Measurements from ENCODE around the gene OSBPL7.

OSBPL7 gene

DNA sequence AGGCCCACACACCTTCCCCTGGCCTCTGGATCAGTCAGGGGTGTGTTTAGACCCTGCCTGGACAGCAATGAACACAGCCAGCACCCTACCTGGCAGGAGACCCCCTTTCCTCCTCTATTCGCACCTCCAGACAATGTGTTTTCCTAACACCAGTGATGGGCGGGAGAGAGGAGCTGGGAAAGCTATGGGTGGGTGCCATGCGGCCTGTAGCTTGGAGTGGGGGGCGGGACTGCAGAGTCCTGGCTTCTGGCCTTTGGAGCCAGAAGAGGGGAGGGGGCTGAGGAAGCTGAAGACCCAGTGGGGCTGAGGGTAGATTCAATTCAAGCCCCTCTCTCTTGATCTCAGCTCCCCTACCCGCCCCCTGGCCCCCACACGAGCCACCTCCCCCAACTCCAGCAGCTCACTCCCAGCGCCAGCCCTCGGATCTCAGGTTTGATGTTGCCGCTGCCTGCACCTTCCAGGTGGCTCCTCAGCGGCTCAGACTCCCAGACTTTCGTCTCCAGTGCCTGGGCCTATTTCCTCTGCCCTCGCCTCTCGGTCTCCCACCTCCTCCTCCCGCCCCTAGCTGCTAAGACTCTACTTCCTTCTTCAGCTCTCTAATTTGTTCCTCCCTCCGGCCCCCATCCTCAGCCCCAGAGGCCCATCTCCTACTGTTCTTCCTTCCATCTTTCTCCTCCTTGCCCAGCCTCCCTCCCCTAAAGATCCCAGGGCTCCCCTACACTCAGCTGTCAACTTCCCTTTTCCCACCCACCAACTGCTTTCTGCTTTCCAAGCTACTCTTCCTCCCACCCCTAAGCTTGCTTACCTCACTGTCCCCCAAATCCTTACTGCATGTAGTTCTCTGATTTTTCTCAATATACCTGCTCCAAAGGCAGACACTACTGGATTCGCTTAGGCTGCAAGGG lies 36.2 kb upstream of the OSBPL7 start:
- Histone ChIP-seq H3K4me2 (ENCODE audit: low read length) (no peak overlapping the region), H3K9me3 (ENCODE audit: control insufficient read depth, insufficient read depth, low read length) (no peaks in the 10 kb centered on the region), H3K9me2 (replicated peaks; ENCODE audit: control insufficient read depth, low read length) (no peaks in the 10 kb centered on the region), H3K36me3 (ENCODE audit: control insufficient read depth, low read length) (no peaks in the 10 kb centered on the region), H3K4me3 (ENCODE audit: low read length) (no peak overlapping the region), H3K79me2 (ENCODE audit: control insufficient read depth, low read length) (no peaks in the 10 kb centered on the region), H4K20me1 (ENCODE audit: control insufficient read depth, insufficient read depth, low read depth, low read length) (no peaks in the 10 kb centered on the region), H3K4me1 (ENCODE audit: control insufficient read depth, low read length) (no peaks in the 10 kb centered on the region), H3F3A (ENCODE audit: control insufficient read depth, insufficient read depth) (no peaks in the 10 kb centered on the region), H3K27me3 (ENCODE audit: control insufficient read depth, low read length) (peaks cover 49% of the 10 kb centered on the region), H3K27ac (ENCODE audit: low read depth, low read length) (no peak overlapping the region)
- no peak for TF ChIP-seq EZH2phosphoT487 (IDR thresholded peaks at IDR 0.05; ENCODE audit: borderline replicate concordance, low read length)
- TF ChIP-seq, protein P1, sequence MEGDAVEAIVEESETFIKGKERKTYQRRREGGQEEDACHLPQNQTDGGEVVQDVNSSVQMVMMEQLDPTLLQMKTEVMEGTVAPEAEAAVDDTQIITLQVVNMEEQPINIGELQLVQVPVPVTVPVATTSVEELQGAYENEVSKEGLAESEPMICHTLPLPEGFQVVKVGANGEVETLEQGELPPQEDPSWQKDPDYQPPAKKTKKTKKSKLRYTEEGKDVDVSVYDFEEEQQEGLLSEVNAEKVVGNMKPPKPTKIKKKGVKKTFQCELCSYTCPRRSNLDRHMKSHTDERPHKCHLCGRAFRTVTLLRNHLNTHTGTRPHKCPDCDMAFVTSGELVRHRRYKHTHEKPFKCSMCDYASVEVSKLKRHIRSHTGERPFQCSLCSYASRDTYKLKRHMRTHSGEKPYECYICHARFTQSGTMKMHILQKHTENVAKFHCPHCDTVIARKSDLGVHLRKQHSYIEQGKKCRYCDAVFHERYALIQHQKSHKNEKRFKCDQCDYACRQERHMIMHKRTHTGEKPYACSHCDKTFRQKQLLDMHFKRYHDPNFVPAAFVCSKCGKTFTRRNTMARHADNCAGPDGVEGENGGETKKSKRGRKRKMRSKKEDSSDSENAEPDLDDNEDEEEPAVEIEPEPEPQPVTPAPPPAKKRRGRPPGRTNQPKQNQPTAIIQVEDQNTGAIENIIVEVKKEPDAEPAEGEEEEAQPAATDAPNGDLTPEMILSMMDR (IDR thresholded peaks at IDR 0.05; ENCODE audit: low read depth, low read length, poor library complexity, severe bottlenecking): no peak

DNA sequence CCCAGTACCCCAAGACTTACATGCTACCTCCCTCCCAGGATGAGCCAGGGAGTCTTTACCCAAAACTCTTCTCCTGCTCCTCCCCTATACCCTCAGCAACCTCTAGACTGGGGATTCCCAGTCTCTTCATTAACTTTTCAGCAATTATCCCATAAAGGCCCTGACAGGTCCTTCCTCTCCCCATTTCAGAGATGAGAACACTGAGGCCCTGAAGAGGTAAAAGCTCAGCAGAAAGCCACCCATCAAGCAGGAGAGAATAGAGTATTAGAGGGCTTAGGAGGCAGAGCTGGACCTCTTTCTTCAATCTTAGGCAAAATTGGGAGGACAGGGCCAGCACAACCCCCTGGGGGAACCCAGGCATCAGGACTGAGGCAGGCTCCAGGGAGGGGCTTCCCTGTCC lies 35.2 kb upstream of the OSBPL7 start:
- no peaks in the 10 kb centered on the region for H3K36me3 ChIP-seq (ENCODE audit: control insufficient read depth, low read length)

GRCh38 chr17:47855737-47856136 lies 34.1 kb upstream of the OSBPL7 start:
- Histone ChIP-seq H3K9me3 (ENCODE audit: control insufficient read depth, insufficient read depth, low read length) (no peaks in the 10 kb centered on the region), H3F3A (ENCODE audit: control insufficient read depth, insufficient read depth) (no peaks in the 10 kb centered on the region), H3K9me2 (replicated peaks; ENCODE audit: control insufficient read depth, low read length) (no peaks in the 10 kb centered on the region), H3K27me3 (ENCODE audit: control insufficient read depth, low read length) (peaks cover 70% of the 10 kb centered on the region), H3K79me2 (ENCODE audit: control insufficient read depth, low read length) (no peaks in the 10 kb centered on the region), H4K20me1 (ENCODE audit: control insufficient read depth, insufficient read depth, low read depth, low read length) (no peaks in the 10 kb centered on the region), H3K4me3 (ENCODE audit: low read length) (no peak overlapping the region), H3K27ac (ENCODE audit: low read depth, low read length) (no peak overlapping the region), H3K4me1 (ENCODE audit: control insufficient read depth, low read length) (no peaks in the 10 kb centered on the region), H3K4me2 (ENCODE audit: low read length) (no peak overlapping the region), H3K36me3 (ENCODE audit: control insufficient read depth, low read length) (no peaks in the 10 kb centered on the region)
- TF ChIP-seq EZH2phosphoT487 (IDR thresholded peaks at IDR 0.05; ENCODE audit: borderline replicate concordance, low read length): no peak
- TF ChIP-seq, protein P1 (IDR thresholded peaks at IDR 0.05; ENCODE audit: low read depth, low read length, poor library complexity, severe bottlenecking): no peak

More for the DNA sequence above, 35.2 kb upstream of the OSBPL7 start:
- Histone ChIP-seq H3K27ac (ENCODE audit: low read depth, low read length) (no peak overlapping the region), H4K20me1 (ENCODE audit: control insufficient read depth, insufficient read depth, low read depth, low read length) (no peaks in the 10 kb centered on the region), H3K4me2 (ENCODE audit: low read length) (no peak overlapping the region), H3K4me1 (ENCODE audit: control insufficient read depth, low read length) (no peaks in the 10 kb centered on the region), H3K9me2 (replicated peaks; ENCODE audit: control insufficient read depth, low read length) (no peaks in the 10 kb centered on the region), H3F3A (ENCODE audit: control insufficient read depth, insufficient read depth) (no peaks in the 10 kb centered on the region), H3K9me3 (ENCODE audit: control insufficient read depth, insufficient read depth, low read length) (no peaks in the 10 kb centered on the region), H3K27me3 (ENCODE audit: control insufficient read depth, low read length) (peaks cover 59% of the 10 kb centered on the region), H3K79me2 (ENCODE audit: control insufficient read depth, low read length) (no peaks in the 10 kb centered on the region), H3K4me3 (ENCODE audit: low read length) (no peak overlapping the region)
- TF ChIP-seq, protein P1 (IDR thresholded peaks at IDR 0.05; ENCODE audit: low read depth, low read length, poor library complexity, severe bottlenecking): no peak
- TF ChIP-seq EZH2phosphoT487 (IDR thresholded peaks at IDR 0.05; ENCODE audit: borderline replicate concordance, low read length): no peak

Data from DOHH2 (cell line).